HFF-Myc (cell line): ENCODE results near the gene ASPG.

Experiments used
- DNase-seq: peaks from one replicate; pipeline ENCODE4 v3.0.0-alpha.2; 2011; ENCODE audit warnings: low read depth; ENCODE audit errors: extremely low read depth
- H3K4me3 ChIP-seq: replicated peaks from 2 replicates; pipeline ENCODE4 v1.5.1; 2011; ENCODE audit warnings: low read depth, mild to moderate bottlenecking, control low read depth, low read length
- CTCF ChIP-seq: IDR thresholded peaks from 2 replicates; pipeline ENCODE4 v1.5.1; 2012; ENCODE audit warnings: mild to moderate bottlenecking, low read depth, low read length, control low read depth; ENCODE audit errors: missing control alignments

ASPG gene

DNA sequence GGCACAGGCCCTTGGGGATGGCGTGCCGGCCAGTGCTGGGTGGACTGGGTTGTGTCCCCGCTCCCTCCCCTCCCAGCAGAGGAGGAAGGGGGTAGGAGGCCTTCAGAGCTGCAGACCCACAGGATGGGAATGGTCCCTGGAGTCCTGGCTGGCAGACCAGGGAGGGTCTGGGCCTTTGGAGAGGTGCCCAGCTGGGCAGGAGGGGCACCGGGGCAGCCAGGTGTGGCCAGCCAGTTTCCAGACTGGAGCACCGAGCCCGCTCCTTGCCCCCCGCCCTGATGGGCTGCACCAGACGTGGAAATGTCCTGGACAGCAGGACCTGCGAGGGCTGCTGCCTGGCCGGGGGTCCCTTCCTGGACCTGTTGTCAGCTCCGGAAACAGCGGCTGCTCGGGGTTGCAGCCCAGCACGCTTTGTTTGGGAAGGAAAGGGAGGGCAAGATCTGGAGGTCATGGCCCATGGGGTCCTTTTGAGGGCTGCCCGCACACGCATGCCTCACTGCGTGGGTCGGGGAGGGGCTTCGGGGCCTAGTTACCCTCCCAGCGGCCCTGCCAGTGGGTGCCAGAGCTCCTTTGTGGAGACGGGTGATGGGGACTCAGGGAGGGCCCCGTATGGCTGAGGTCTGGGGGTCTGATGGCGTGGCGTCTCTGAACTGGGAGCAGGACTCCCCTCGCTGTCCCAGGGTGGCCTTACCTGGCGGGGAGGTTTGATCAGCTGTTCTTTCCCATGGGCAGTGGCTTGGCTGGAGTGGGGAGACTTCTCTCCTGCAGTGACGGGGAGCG lies 62.0 kb downstream of the ASPG start:
- DNase-seq, result no peak
- TF ChIP-seq CTCF, result no peak
- no peak overlapping the region for H3K4me3 ChIP-seq

GRCh38 chr14:104148433-104149277 lies 63.2 kb downstream of the ASPG start:
- no peak for DNase-seq
- no peak overlapping the region for H3K4me3 ChIP-seq
- no peak for TF ChIP-seq CTCF

DNA sequence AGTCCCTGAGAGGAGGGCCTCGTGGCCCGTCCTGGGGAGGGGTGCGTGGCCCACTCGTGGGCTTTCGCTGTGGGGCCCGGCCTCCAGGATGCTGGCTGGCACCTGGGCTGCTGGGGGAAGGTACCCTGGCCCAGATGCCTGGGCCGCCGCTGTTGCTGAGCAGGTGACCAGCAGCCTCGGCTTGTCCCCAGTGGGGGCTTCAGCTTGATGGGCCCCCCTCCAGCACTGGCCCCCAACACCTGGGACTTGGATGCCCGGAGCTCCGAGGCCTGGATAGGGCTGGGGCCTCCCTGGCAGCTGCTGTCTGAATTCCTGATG lies 63.7 kb downstream of the ASPG start:
- H3K4me3 ChIP-seq, result peak overlapping the region; percentile 16; the same call in 1 of the 2 replicates
- DNase-seq, result no peak

DNA sequence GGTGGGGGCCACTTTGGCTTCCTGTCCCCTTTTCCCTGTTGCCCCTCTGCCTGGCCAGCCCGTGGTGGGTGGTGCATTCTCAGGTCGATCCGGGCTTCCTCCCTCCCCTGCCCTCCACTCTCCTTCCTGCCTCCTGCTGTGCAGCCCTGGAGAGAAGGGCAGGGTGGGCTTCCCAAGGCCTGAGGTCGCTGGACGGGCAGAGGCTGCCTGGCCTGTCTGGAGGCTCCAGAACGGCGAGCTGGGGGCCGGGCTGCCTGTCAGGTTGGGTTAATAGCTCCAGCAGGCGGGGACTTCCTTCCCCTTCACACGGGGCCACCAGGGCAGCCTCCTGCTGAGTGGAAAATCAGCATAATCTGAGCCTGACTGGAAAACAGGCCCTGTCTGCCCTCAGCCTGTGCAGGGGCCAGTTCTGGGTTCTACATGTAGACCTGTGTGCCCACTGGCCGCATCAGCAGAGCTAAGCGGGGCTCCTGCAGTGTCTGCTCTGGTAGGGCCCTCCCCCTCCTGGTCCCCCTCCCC lies 64.2 kb downstream of the ASPG start:
- no peak for DNase-seq
- H3K4me3 ChIP-seq, result peak overlapping the region; percentile 16; the same call in 1 of the 2 replicates
- no peak for TF ChIP-seq CTCF

More for the DNA sequence above, 63.7 kb downstream of the ASPG start:
- TF ChIP-seq CTCF, result no peak

DNA sequence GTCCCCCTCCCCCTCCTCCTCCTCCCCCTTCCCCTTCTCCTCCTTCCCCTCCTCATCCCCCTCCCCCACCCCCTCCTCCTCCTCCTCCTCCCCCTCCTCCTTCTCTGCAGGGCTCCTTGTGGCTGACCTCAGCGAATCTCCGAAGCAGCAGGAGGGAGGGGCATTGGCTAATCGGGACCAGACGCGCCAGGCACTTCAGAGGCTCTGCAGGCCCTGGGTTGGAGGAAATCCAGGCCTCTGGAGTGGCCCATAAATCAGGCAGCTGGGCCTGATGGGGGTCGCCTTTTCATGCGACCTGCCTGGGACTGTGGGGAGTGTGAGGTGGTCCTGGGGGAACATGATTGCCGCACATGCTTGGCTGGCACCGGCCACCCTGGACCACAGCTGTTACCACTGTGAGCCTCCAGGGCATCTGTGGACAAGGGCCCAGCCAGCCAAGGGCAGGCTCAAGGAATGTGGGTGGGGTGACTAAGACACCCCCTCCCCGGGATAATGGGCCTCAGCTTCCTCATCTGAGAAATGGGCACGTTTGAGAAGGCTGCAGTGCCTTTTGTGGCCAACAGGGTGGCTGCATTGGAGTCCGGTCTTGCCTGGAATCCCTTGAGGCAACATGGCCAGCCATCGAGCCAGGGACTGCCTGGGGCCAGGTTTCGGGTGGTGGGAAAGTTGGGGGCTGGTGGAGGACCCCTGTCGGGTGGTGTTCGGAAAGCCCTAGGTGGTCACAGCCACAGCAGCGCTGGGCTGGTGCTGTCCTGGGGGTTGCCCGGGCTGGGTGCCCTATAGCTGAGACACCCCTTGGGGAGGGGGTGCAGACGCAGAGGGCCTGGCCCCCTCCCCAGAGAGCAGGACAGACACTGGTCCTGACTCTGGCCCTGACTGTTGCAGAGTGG lies 64.9 kb downstream of the ASPG start:
- peak; percentile 88 for DNase-seq
- no peak overlapping the region for H3K4me3 ChIP-seq
- peak; percentile 53 for TF ChIP-seq CTCF

- no peak for DNase-seq
- TF ChIP-seq CTCF, result no peak
- H3K4me3 ChIP-seq, result no peak overlapping the region
These were observed 65.5 kb downstream of the ASPG start for GRCh38 chr14:104151026-104151381.
